M059J (cell line): Measurements from ENCODE around the gene SPA17. TPM values are rescaled to one million over a fixed set of nuclear protein-coding genes. Genes with fewer than 3 reads are reported as not detected.

Experiments
- DNase-seq: peaks from one replicate; pipeline ENCODE4 v3.0.0-alpha.2; 2012; ENCODE audit warnings: low read depth
- total RNA-seq: library from RNA; depleted of rRNA; stranded (reverse); fragments of >200 nt; shearing (Covaris generic); gene quantifications from 2 replicates; pipeline ENCODE4 v1.2.3, GENCODE V29; 2014

Gene SPA17
- total RNA-seq, 1 experiment from 2014 or later: 29.9 TPM

- no peak for DNase-seq
These were observed 51.4 kb downstream of the SPA17 start for GRCh38 chr11:124724979-124725718.

GRCh38 chr11:124725719-124726105 is 52.0 kb downstream of the SPA17 start:
- peak; percentile 61 for DNase-seq

- no peak for DNase-seq
These were observed 53.8 kb downstream of the SPA17 start for GRCh38 chr11:124727474-124727873.

- DNase-seq: no peak
These were observed 54.4 kb downstream of the SPA17 start for GRCh38 chr11:124728134-124728533.

GRCh38 chr11:124729571-124729970 is 55.9 kb downstream of the SPA17 start:
- DNase-seq: no peak

GRCh38 chr11:124732230-124732629 is 58.5 kb downstream of the SPA17 start:
- no peak for DNase-seq

- DNase-seq: no peak
These were observed 63.0 kb downstream of the SPA17 start for GRCh38 chr11:124736736-124737135.

- no peak for DNase-seq
These were observed 64.1 kb downstream of the SPA17 start for GRCh38 chr11:124737638-124738305.

GRCh38 chr11:124738713-124739478 is 65.2 kb downstream of the SPA17 start:
- no peak for DNase-seq

GRCh38 chr11:124739479-124740276 is 66.0 kb downstream of the SPA17 start, which contains the start of gene NRGN:
Gene NRGN, plus strand, starts transcription at chr11:124739942. Its CDS starts 143 bp downstream, at chr11:124740085.
- DNase-seq: peak; percentile 91

- peak; percentile 54 for DNase-seq
These were observed 66.7 kb downstream of the SPA17 start for GRCh38 chr11:124740277-124740882.

- no peak for DNase-seq
These were observed 68.9 kb downstream of the SPA17 start for GRCh38 chr11:124742555-124742954.

- DNase-seq: no peak
These were observed 69.3 kb downstream of the SPA17 start for GRCh38 chr11:124743050-124743449.

- no peak for DNase-seq
These were observed 71.6 kb downstream of the SPA17 start for GRCh38 chr11:124745270-124745834.

- no peak for DNase-seq
These were observed 72.3 kb downstream of the SPA17 start for GRCh38 chr11:124745835-124746620.

GRCh38 chr11:124746621-124747243 is 73.0 kb downstream of the SPA17 start:
- peak; percentile 87 for DNase-seq
